ENCODE data around the gene SLC27A2.
A peak's percentile ranks its signal among the peaks of the same experiment; 100 is the strongest.
"Not testable (repeated sequence)": the region's sequence is repeated elsewhere in the genome, so short reads cannot be mapped to it uniquely, and the experiment has no call there.

Gene SLC27A2

GRCh38 chr15:50164458-50164857, 17.5 kb upstream of the SLC27A2 start:
- no peak for DNase-seq

GRCh38 chr15:50166216-50166615, 15.8 kb upstream of the SLC27A2 start:
- DNase-seq: no peak

GRCh38 chr15:50167110-50167509, 14.9 kb upstream of the SLC27A2 start:
- DNase-seq: no peak

- no peak for DNase-seq
Observed at GRCh38 chr15:50168379-50168778, 13.6 kb upstream of the SLC27A2 start.

GRCh38 chr15:50168783-50169411, 13.1 kb upstream of the SLC27A2 start:
- no peak for DNase-seq

- not testable (repeated sequence) for DNase-seq
Observed at GRCh38 chr15:50172360-50172895, 9.6 kb upstream of the SLC27A2 start.

GRCh38 chr15:50176869-50177268, 5.1 kb upstream of the SLC27A2 start:
- no peak for DNase-seq

GRCh38 chr15:50180091-50180490, 1.9 kb upstream of the SLC27A2 start:
- no peak for DNase-seq

- DNase-seq: no peak
Observed at GRCh38 chr15:50180582-50180981, 1.4 kb upstream of the SLC27A2 start.

GRCh38 chr15:50181201-50181968, 611 bp upstream of the SLC27A2 start:
- DNase-seq: no peak

GRCh38 chr15:50182219-50183013, 420 bp downstream of the SLC27A2 start:
- peak; percentile 50 for DNase-seq

- DNase-seq: no peak
Observed at GRCh38 chr15:50183112-50183794, 1.3 kb downstream of the SLC27A2 start.

GRCh38 chr15:50184863-50185504, 3.0 kb downstream of the SLC27A2 start:
- DNase-seq: no peak

- no peak for DNase-seq
Observed at GRCh38 chr15:50186090-50186489, 4.1 kb downstream of the SLC27A2 start.

GRCh38 chr15:50186752-50187151, 4.8 kb downstream of the SLC27A2 start:
- no peak for DNase-seq

GRCh38 chr15:50187525-50187924, 5.5 kb downstream of the SLC27A2 start:
- no peak for DNase-seq

GRCh38 chr15:50187997-50188396, 6.0 kb downstream of the SLC27A2 start:
- DNase-seq: no peak

GRCh38 chr15:50188793-50189192, 6.8 kb downstream of the SLC27A2 start:
- not testable (repeated sequence) for DNase-seq

- no peak for DNase-seq
Observed at GRCh38 chr15:50189633-50190032, 7.6 kb downstream of the SLC27A2 start.

- DNase-seq: no peak
Observed at GRCh38 chr15:50190166-50190570, 8.2 kb downstream of the SLC27A2 start.

GRCh38 chr15:50190723-50191122, 8.7 kb downstream of the SLC27A2 start:
- DNase-seq: no peak

GRCh38 chr15:50192164-50192563, 10.2 kb downstream of the SLC27A2 start:
- DNase-seq: no peak
